Measurements from ENCODE around the gene MESP1. TPM values are rescaled to one million over a fixed set of nuclear protein-coding genes. Genes with fewer than 3 reads are reported as not detected.

MESP1 gene
- total RNA-seq, 1 experiment from 2014 or later: 8.8 TPM

DNA sequence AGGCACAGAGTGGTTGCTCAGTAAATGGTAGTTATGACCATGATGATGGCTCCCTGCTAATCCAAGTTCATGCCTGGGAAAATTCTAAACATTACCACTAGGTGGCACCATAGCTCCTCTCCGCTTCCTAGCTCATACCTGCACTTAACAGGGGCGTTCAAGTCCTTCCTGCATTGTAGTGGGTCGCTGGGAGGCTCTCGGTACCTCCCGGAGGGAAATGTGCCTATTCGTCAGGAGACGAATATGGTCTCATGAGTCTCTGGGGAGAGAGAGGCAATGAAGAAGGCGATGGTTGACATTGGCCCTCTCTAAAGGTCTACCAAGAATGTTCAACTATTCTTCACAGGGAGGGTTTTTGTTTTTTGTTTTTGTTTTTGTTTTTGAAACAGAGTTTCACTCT lies 10.9 kb downstream of the MESP1 start:
- CTCF ChIA-PET: interaction anchor here (0.6 to 2.4 kb wide), 26 partner anchors 8 to 452 kb away, joined by 3 to 50 read pairs (median 6); no protein-coding TSS in a partner anchor

DNA sequence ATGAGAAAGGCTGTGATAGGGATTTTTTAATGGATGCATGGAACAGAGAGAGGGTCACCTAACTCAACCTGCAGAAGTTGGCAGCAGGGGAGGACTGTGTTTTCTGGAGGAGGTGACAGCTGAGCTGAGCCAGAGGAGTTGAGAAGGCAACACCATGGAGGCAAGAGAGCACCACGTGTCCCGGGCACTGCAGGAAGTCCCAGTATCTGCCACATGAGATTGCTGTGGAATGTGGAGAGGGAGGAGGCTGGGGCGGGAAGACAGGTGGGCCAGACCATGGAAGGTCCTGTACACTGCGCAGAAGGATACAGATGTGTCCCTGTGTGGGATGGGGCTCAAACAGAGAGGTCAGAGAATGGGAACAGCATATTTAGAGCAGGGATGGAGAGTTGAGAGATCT lies 15.3 kb downstream of the MESP1 start:
- Histone ChIP-seq H3K4me2 (ENCODE audit: low read length) (no peak overlapping the region), H3K79me2 (ENCODE audit: insufficient read depth, low read length) (no peaks in the 10 kb centered on the region), H2AFZ (ENCODE audit: low read depth, low read length, poor library complexity, severe bottlenecking) (no peak overlapping the region), H3K27ac (ENCODE audit: low read depth, low read length) (no peak overlapping the region), H3K4me1 (ENCODE audit: control insufficient read depth in 1 of 2, insufficient read depth in 2 of 2, low read length in 2 of 2) (0 out of 4 replicates have a peak, but pooled peaks cover 0 to 5% of the 10 kb centered on the region in 2 experiments), H3K9ac (ENCODE audit: low read length) (no peak overlapping the region), H3K4me3 (replicated peaks in 1 of 2; ENCODE audit: low read depth in 1 of 2, low read length in 2 of 2) (no peak overlapping the region), H3K9me2 (ENCODE audit: insufficient read depth) (no peaks in the 10 kb centered on the region), H3K9me3 (ENCODE audit: control insufficient read depth in 1 of 2, insufficient read depth in 1 of 2, low read depth in 1 of 2, low read length in 2 of 2) (no peaks in the 10 kb centered on the region), H4K20me1 (ENCODE audit: insufficient read depth) (no peaks in the 10 kb centered on the region), H3K36me3 (ENCODE audit: control insufficient read depth in 1 of 2, insufficient read depth in 2 of 2, low read length in 2 of 2) (no peaks in the 10 kb centered on the region), H3K27me3 (ENCODE audit: insufficient read depth, low read length) (no peaks in the 10 kb centered on the region)
- ATAC-seq: no peak
- intact Hi-C loops (cut with micrococcal nuclease): no loop called here
- DNase-seq (ENCODE audit: low read depth, low spot score): no peak
- no TSS peak for BruUV-seq (replicated peaks)
- TF ChIP-seq EZH2phosphoT487 (IDR thresholded peaks at IDR 0.05; ENCODE audit: borderline replicate concordance): no peak
- ChIA-PET RAD21 (ENCODE audit: low non-redundant PET in 1 of 2, low total read pairs in 2 of 2, uncharacterized antibody in 2 of 2, unreplicated experiment in 2 of 2) (no interaction called here), POLR2A (no interaction called here), CTCF (interaction anchor here (0.6 kb wide), 1 partner anchor 542 kb away, joined by 3 read pairs; no protein-coding TSS in a partner anchor)

More for the DNA sequence above, 10.9 kb downstream of the MESP1 start:
- Histone ChIP-seq H3K9me3 (ENCODE audit: control insufficient read depth in 1 of 2, insufficient read depth in 1 of 2, low read depth in 1 of 2, low read length in 2 of 2) (no peaks in the 10 kb centered on the region), H3K27me3 (ENCODE audit: insufficient read depth, low read length) (no peaks in the 10 kb centered on the region), H4K20me1 (ENCODE audit: insufficient read depth) (no peaks in the 10 kb centered on the region), H3K9me2 (ENCODE audit: insufficient read depth) (no peaks in the 10 kb centered on the region), H3K4me2 (ENCODE audit: low read length) (peak overlapping the region; percentile 56), H3K36me3 (ENCODE audit: control insufficient read depth in 1 of 2, insufficient read depth in 2 of 2, low read length in 2 of 2) (no peaks in the 10 kb centered on the region), H3K4me3 (replicated peaks in 1 of 2; ENCODE audit: low read depth in 1 of 2, low read length in 2 of 2) (no peak overlapping the region), H3K9ac (ENCODE audit: low read length) (no peak overlapping the region), H3K79me2 (ENCODE audit: insufficient read depth, low read length) (no peaks in the 10 kb centered on the region), H3K27ac (ENCODE audit: low read depth, low read length) (no peak overlapping the region), H2AFZ (ENCODE audit: low read depth, low read length, poor library complexity, severe bottlenecking) (peak overlapping the region; percentile 24), H3K4me1 (ENCODE audit: control insufficient read depth in 1 of 2, insufficient read depth in 2 of 2, low read length in 2 of 2) (0 out of 4 replicates have a peak, but pooled peaks cover 0 to 9% of the 10 kb centered on the region in 2 experiments)
- BruUV-seq (replicated peaks): no TSS peak
- DNase-seq (ENCODE audit: low read depth, low spot score) (peak; percentile 67), ATAC-seq (peak; percentile 96)
- no peak for TF ChIP-seq POLR2A (IDR thresholded peaks at IDR 0.05; ENCODE audit: borderline replicate concordance, extremely low read depth, insufficient read depth, insufficient read length)
- TF ChIP-seq, protein P1, sequence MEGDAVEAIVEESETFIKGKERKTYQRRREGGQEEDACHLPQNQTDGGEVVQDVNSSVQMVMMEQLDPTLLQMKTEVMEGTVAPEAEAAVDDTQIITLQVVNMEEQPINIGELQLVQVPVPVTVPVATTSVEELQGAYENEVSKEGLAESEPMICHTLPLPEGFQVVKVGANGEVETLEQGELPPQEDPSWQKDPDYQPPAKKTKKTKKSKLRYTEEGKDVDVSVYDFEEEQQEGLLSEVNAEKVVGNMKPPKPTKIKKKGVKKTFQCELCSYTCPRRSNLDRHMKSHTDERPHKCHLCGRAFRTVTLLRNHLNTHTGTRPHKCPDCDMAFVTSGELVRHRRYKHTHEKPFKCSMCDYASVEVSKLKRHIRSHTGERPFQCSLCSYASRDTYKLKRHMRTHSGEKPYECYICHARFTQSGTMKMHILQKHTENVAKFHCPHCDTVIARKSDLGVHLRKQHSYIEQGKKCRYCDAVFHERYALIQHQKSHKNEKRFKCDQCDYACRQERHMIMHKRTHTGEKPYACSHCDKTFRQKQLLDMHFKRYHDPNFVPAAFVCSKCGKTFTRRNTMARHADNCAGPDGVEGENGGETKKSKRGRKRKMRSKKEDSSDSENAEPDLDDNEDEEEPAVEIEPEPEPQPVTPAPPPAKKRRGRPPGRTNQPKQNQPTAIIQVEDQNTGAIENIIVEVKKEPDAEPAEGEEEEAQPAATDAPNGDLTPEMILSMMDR (IDR thresholded peaks at IDR 0.05 in 2 of 3, conservative IDR thresholded peaks at IDR 0.05 in 1 of 3; ENCODE audit: borderline replicate concordance in 1 of 3, insufficient read depth in 1 of 3, low read depth in 2 of 3, low read length in 2 of 3): peak; percentile 78 to 93 (median 89)
- TF ChIP-seq RAD21 (IDR thresholded peaks at IDR 0.05; ENCODE audit: low read depth): peak; percentile 91
- POLR2A ChIA-PET: interaction anchor here (0.7 to 1.0 kb wide), 2 partner anchors 10 to 149 kb away, joined by 3 to 4 read pairs; partner anchors contain the start of gene MESP1
- RAD21 ChIA-PET (ENCODE audit: low non-redundant PET in 1 of 2, low total read pairs in 2 of 2, uncharacterized antibody in 2 of 2, unreplicated experiment in 2 of 2): interaction anchor here (0.7 to 1.2 kb wide), 7 partner anchors 93 to 347 kb away, joined by 3 to 8 read pairs (median 5); no protein-coding TSS in a partner anchor
- intact Hi-C loops (cut with micrococcal nuclease): loop anchor here (1.0 to 10.0 kb wide), 4 partner anchors 135 to 475 kb away; no protein-coding TSS in a partner anchor
